Mucosa of descending colon (tissue), 3 donors: ENCODE measurements around the gene TRUB2. TPM values are rescaled to one million over a fixed set of nuclear protein-coding genes. Genes with fewer than 3 reads are reported as not detected.

ENCODE experiments used
- ATAC-seq: fragments of 200-7000 bp; cut with Tn5 transposase; one replicate; pipeline ENCODE4 v1.9.1; 2020; ENCODE audit warnings: mild to moderate bottlenecking, moderate library complexity
- DNase-seq, 3 donors: peaks; one replicate each; pipeline ENCODE4 v3.0.0-alpha.2; 2020
- H3K36me3 ChIP-seq: fragments of 200-600 bp; one replicate; pipeline ENCODE4 v1.8.0; 2021; ENCODE audit warnings: low read depth, mild to moderate bottlenecking
- H3K4me1 ChIP-seq: fragments of 200-600 bp; one replicate; pipeline ENCODE4 v1.8.0; 2021; ENCODE audit warnings: low read depth, mild to moderate bottlenecking
- H3K4me3 ChIP-seq: fragments of 200-600 bp; one replicate; pipeline ENCODE4 v1.8.0; 2021; ENCODE audit warnings: mild to moderate bottlenecking
- H3K9me3 ChIP-seq: fragments of 200-600 bp; one replicate; pipeline ENCODE4 v1.8.0; 2021; ENCODE audit warnings: mild to moderate bottlenecking
- intact Hi-C, 2 donors: fragments of 100-400 bp; cut with DNase I in 1 of 2; cut with micrococcal nuclease in 1 of 2; formaldehyde crosslinking; loops; one replicate each; pipeline versions ENCODE4 v1.11.0 to v1.11.1; 2022; cut with DNase I, micrococcal nuclease
- total RNA-seq, 3 donors: library from RNA; stranded (reverse); fragmentation: NEBNext Ultra II Directional in 2 of 3; extraction: Animal tissue kit (Norgen Biotek cat#: 25700) in 2 of 3; gene quantifications; one replicate each; pipeline versions ENCODE4 v1.2.1 to v1.2.4, GENCODE V29; 2021 to 2023
- TF ChIP-seq, protein P1 (sequence below): fragments of 200-600 bp; IDR thresholded peaks from one replicate; pipeline ENCODE4 v1.8.0; 2022; ENCODE audit warnings: antibody characterized with exemption, mild to moderate bottlenecking
- donor health status: DM: no; HTN: no; CAD: no; lungs with moderate emphysema.
- donor health status: DM: no; HTN: no; CAD: no.
- donor health status: DM: no; HTN: yes; CAD: no.

Gene TRUB2
- total RNA-seq, 3 donors from 2014 or later: 18.8 to 27.5 (median 24.3) TPM

DNA sequence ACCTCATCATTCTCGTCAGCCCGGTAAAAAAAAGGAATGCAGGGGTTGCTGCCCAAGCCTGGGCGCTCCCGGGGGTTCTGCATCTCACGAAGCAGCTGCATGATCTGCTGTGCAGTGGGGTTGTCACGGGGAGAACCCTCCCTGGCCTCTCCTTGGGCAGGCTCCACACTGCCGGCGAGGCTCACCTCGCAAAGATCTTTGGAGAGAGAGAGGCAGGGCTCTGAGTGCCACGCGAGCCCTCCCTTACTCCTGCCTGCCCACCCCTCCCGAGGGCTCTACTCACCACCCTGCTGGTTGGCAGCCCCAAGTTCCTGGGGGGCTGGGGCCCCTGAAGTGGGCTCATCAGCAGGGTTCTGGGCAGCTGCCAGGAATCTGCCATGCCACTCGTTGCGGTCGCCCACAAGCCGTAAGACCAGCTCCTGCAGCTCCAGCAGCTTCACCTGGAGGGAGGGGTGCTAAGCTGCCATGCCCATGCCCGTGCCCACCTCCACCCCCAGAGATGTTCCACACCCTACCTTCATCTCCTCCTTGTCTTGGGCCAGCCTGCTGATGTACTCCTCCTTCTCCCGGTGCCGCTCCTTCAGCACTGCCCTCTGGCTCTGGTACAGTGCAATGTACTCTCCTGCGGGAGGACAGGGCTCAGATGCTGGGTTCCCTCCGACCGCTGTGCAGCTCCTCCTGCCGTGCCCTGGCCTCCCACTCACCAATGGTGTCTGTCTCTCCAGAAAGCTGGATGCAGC lies 65.0 kb downstream of the TRUB2 start:
- Histone ChIP-seq H3K4me3 (no peak overlapping the region), H3K4me1 (no peaks in the 10 kb centered on the region), H3K9me3 (no peaks in the 10 kb centered on the region), H3K36me3 (peaks cover 10% of the 10 kb centered on the region)
- TF ChIP-seq, protein P1, sequence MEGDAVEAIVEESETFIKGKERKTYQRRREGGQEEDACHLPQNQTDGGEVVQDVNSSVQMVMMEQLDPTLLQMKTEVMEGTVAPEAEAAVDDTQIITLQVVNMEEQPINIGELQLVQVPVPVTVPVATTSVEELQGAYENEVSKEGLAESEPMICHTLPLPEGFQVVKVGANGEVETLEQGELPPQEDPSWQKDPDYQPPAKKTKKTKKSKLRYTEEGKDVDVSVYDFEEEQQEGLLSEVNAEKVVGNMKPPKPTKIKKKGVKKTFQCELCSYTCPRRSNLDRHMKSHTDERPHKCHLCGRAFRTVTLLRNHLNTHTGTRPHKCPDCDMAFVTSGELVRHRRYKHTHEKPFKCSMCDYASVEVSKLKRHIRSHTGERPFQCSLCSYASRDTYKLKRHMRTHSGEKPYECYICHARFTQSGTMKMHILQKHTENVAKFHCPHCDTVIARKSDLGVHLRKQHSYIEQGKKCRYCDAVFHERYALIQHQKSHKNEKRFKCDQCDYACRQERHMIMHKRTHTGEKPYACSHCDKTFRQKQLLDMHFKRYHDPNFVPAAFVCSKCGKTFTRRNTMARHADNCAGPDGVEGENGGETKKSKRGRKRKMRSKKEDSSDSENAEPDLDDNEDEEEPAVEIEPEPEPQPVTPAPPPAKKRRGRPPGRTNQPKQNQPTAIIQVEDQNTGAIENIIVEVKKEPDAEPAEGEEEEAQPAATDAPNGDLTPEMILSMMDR: no peak
- ATAC-seq: no peak
- no peak for DNase-seq
- intact Hi-C loops: no loop called here

Other genes starting within 250 kb of the TRUB2 start
- gene PTGES2, start 194.7 kb downstream of the TRUB2 start, total RNA-seq: 10 to 100 TPM; 65.3 to 99.7 (median 90.6) TPM
- gene LCN2, start 173.0 kb downstream of the TRUB2 start, total RNA-seq: 100 to 1,000 TPM in 1 of 3 donors, 10 to 100 TPM in 2; 16.8 to 456 (median 20.5) TPM
- gene BBLN, start 162.2 kb downstream of the TRUB2 start, total RNA-seq: 10 to 100 TPM; 33.7 to 46.8 (median 37.6) TPM
- 100 to 1,000 TPM in 2 of 3 donors, 10 to 100 TPM in 1; 88.0 to 176 (median 105) TPM for gene CIZ1, start 130.9 kb downstream of the TRUB2 start, total RNA-seq
- 10 to 100 TPM in 1 of 3 donors, 1 to 10 TPM in 2; 4.0 to 19.0 (median 6.7) TPM for gene DNM1, start 119.1 kb downstream of the TRUB2 start, total RNA-seq
- 100 to 1,000 TPM in 1 of 3 donors, 10 to 100 TPM in 2; 90.3 to 118 (median 96.5) TPM for gene GOLGA2, start 46.4 kb downstream of the TRUB2 start, total RNA-seq
- 10 to 100 TPM; 10.6 to 13.8 (median 11.5) TPM for gene SWI5, start 46.2 kb downstream of the TRUB2 start, total RNA-seq
- gene COQ4, start 392 bp upstream of the TRUB2 start, total RNA-seq: 10 to 100 TPM; 43.2 to 63.9 (median 59.1) TPM
- 10 to 100 TPM; 36.5 to 46.8 (median 39.9) TPM for gene SLC27A4, start 18.1 kb upstream of the TRUB2 start, total RNA-seq
- 10 to 100 TPM; 49.3 to 57.9 (median 51.8) TPM for gene URM1, start 48.9 kb upstream of the TRUB2 start, total RNA-seq
- gene CERCAM, start 98.4 kb upstream of the TRUB2 start, total RNA-seq: 10 to 100 TPM in 2 of 3 donors, 1 to 10 TPM in 1; 4.1 to 20.9 (median 11.5) TPM
- gene ODF2, start 133.6 kb upstream of the TRUB2 start, total RNA-seq: 10 to 100 TPM; 17.1 to 26.1 (median 19.4) TPM
- 10 to 100 TPM; 25.7 to 35.0 (median 28.0) TPM for gene GLE1, start 182.3 kb upstream of the TRUB2 start, total RNA-seq
- gene SPTAN1, start 230.1 kb upstream of the TRUB2 start, total RNA-seq: 100 to 1,000 TPM; 235 to 322 (median 321) TPM